ENCODE data around the gene FGF4. TPM values are rescaled to one million over a fixed set of nuclear protein-coding genes. Genes with fewer than 3 reads are reported as not detected.

FGF4 gene
- total RNA-seq, 1 experiment from 2014 or later: not detected

DNA sequence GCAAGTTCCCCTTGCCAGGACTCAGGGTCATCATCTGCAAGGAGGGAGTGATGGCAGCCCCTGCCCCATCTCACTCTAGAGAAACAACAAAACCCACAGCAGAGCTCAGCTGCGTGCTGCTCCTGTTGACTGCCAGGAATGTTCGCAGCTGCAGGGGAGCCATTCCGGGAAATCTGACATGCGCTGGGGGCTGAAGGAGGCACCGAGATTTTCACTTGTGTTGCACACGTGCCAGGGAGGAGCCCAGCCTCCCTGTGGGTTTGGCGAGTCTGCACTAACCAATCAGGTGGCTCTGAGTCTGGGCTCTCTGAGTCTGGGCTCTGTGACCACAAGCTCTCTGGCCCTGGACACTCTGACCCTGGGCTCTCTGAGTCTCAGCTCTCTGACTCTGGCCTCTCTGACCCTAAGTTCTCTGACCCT lies 33.5 kb upstream of the FGF4 start:
- DNase-seq (ENCODE audit: low read depth): no peak

DNA sequence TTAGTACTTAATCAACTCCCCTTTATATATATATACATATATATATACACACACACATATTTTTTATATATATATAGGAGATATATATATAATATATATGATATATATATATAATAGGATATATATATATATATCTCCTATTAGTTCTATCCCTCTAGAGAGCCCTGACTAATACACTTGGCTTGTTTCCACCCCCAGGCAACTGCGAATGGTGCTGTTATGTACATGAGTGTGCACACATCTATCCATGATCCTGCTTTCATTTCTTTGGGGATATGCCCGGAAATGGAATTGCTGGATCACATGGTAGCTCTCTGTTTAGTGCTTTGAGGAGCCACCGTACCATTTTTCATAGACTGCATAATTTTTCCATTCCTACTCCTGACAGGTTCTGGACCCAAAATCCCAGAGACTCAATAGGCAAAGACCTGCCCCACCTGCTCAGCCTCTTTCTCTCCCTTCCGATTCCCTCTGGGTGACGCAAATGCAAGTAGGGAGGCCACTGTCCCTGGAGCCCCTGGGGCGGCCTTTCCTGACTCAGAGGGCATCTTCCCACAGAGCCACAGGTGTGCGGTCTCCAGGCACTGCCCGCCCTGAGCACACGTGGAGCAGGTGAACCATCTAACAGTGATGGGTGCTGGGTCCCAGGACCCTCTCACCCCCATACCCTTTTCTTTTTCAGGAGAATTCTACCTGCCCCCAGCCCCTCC lies 32.1 kb upstream of the FGF4 start:
- DNase-seq (ENCODE audit: low read depth): no peak

DNA sequence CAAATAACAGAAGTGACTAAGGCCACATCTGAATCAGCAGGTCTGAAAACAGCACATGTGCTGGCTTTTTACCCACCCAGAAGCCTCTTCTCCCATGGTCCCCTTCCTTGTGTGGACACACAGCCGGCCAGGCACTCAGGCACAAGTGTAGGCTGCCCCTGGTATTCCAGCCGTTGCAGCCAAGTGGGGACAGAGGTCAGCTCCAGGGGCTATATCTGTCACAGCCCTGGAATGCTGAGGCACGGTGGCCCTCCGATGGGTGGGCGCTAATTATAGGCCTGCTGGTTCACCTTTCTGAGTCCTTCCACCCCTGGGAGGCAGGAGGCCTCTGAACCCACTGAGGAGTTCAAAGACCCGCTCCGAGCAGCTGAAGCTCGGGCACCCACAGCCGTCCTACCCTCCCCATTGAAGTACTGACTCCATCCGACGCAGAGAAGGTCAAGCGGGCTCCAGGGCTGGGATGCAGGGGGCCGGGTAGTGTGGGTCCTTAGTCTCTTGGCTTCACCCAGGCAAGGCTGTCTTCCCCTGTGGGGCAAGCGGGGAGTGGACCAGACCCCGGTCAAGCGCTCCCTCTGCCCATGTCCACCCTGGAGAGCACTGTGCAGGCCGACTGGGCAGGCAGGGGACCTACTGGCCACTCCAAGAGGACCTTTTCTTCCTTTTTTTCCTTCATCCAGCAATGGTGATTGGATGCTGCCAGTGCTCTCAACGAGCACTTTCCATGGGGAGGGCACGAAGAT lies 29.8 kb upstream of the FGF4 start:
- DNase-seq (ENCODE audit: low read depth): no peak

GRCh38 chr11:69803604-69804218 lies 28.6 kb upstream of the FGF4 start:
- DNase-seq (ENCODE audit: low read depth): no peak

GRCh38 chr11:69803022-69803421 lies 27.9 kb upstream of the FGF4 start:
- DNase-seq (ENCODE audit: low read depth): no peak

- no peak for DNase-seq (ENCODE audit: low read depth)
Measured at GRCh38 chr11:69802590-69802989, 27.4 kb upstream of the FGF4 start.

DNA sequence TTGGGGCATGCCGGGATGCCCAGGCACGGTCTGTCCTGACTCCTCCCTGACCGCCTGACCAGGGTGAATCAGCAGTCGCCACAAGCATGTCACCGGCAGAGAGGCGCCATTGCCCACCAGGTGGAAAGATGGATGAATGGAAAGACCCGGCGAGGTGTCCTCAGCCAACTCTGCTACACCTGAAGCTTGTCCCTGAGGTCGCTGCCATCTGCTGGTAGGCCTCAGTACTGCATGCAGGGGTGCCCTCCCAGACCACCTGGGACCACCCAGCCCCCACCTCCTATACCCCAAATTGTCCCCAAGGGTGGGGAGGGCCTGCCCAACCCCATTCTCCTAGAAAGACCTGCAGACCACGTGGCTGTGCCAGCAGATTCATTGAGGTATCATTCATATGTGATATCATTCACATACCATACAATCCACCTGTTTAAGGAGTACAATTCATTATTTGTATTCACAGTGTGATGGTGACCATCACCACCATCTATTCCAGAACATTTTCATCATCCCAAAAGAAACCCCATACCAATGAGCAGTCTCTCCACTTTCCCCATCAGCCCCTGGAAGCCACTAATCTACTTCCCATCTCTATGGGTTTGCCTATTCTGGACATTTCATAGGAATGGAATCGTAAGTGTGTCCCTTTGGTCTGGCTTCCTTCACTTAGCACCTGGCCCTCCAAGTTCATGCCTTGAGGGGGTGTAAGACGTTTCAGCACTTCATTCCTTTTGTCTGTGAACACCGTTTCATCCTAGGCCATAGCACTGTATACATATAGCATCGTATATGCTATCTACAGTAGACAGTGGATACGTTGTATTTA lies 26.6 kb upstream of the FGF4 start:
- no peak for DNase-seq (ENCODE audit: low read depth)

DNA sequence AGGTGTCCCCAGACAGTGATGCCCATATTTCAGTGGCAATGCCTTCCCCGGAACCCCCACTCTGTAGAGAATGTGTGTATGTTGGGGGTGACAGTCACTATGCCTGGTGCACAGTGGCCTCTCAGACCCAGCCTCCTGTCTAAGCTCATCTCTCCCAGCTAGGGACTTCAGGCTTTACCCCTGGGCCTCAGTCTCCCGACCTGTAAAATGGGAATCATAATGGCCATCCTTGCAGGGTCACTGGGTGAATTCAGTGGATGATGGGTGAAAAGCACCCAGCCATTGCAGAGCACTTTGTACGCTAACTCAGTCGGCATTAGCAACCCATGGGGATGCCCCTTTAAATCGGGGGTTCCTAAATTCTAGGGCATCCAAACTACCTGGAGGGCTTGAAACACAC lies 25.1 kb upstream of the FGF4 start:
- DNase-seq (ENCODE audit: low read depth): no peak

DNA sequence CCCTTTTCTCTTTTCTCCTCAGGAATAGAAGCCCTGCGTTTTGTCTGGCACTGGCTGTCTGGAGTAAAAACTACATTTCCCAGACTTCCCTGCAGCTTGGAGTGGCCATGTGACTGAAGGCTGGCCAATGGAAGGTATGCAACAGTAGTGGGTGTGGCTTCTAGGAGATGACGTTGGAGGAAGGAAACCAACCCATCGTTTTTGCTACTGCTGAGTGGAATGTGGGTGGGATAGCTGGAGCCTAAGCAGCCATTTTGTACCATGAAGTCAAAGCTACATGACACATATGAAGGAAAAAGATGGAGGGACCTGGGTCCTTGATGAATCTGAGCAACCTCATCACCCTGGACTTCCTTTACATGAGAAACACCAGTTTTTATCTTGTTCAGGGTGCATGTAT lies 24.4 kb upstream of the FGF4 start:
- peak; percentile 48 for DNase-seq (ENCODE audit: low read depth)

- no peak for DNase-seq (ENCODE audit: low read depth)
Measured at GRCh38 chr11:69799097-69799496, 24.0 kb upstream of the FGF4 start.

- DNase-seq (ENCODE audit: low read depth): no peak
Measured at GRCh38 chr11:69797737-69798528, 22.8 kb upstream of the FGF4 start.

DNA sequence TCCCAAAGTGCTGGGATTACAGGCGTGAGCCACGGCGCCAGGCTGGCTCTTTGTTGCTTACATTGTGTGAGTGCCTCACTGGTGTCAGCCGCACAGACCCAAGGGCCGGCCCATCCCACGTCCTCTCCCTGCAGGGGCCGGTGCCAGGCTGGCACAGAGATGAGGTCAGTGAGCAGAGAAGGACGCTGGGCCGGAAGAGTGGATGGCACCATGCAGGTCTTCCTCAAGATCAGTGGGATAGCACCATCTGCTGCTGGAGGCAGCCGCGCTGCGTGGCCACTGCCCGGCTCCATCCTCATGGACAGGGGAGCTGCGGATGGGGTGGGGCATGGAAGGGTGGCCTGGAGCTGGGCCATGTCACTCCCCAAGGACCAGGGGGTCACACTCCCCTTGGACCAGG lies 22.0 kb upstream of the FGF4 start:
- peak; percentile 8 for DNase-seq (ENCODE audit: low read depth)

DNA sequence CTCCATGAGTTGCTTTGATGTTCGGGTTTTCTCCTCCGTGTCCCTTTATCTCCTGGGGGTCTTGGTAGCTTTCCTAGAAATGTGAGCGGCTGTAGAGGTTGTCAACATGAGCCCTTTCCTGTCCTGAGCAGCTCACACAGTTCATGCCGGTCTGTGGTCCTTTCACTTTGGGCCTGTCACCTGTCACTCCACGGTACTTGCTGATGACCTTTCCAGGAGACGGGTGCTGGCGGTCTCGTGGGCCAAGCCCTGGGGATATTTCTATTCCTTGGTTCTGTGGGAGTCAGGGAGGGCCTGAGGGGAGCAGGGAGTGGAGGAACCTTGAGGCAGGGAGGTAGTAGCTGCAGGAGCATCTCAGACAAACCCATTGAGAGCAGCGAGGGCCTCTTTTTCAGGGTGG lies 20.9 kb upstream of the FGF4 start:
- no peak for DNase-seq (ENCODE audit: low read depth)

GRCh38 chr11:69791276-69792180 lies 16.4 kb upstream of the FGF4 start:
- DNase-seq (ENCODE audit: low read depth): peak; percentile 24

DNA sequence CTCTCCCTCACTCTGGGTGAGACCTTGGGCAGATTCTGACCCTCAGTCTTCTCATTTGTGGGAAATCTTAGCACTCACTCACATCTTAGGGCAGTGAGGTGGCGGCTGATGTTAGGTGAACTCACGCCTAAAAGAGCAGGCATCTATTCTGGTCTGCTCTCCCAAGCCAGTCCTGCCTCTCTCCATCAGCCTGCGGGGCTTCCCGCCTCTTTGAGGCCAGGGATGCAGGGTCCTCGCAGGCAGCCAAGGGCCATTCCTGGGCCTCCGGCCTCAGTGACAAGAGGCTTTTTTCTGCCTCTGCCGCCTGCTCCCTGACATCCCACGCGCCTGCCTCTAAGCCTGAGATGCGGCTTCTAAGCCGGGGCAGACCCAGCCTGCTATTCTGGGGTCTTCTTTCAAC lies 13.8 kb upstream of the FGF4 start:
- DNase-seq (ENCODE audit: low read depth): no peak

- DNase-seq (ENCODE audit: low read depth): no peak
Measured at GRCh38 chr11:69787906-69788305, 12.8 kb upstream of the FGF4 start.

GRCh38 chr11:69787457-69787856 lies 12.3 kb upstream of the FGF4 start:
- no peak for DNase-seq (ENCODE audit: low read depth)

DNA sequence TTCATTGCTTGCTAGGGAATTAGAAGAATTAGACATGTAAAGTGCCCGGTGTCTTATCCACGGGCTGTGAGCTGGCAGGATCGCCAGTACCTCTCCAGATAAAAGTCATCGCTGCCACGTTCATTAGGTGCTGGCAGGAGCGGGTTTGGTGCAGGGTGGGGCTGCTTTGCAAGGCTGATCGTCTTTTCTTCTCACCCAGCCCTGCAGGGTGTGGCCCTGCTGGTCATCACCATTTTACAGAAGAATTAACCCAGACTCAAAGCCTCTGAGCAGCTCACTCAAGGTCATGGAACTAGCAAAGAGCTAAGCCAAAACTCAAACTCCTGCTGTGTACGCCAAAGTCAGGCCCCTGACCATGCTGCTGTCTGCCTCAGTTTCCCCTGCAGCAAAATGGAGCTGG lies 6.1 kb upstream of the FGF4 start:
- DNase-seq (ENCODE audit: low read depth): no peak

DNA sequence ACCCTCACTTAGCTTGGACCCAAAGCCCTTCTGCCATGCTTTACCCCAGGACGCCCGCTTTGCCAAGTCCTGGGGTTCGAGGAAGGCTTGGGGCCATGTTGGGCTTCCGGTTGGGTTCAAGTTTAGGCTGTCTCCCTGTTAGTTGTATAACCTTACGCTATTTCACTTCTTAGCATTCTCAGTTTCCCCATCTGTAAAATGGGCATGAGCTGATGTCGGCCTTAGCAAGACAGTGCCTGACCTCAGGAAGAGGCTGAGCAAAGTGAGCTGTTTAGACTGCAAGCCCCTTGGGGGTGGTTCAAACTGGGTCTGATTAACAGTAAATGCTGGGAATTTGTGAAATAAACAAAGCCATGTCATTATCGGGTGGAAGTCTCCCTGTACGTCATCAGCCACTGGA lies 3.2 kb upstream of the FGF4 start:
- no peak for DNase-seq (ENCODE audit: low read depth)
